HG03565 (cell line): Measurements from ENCODE around the gene RNF220.

Experiments
- ATAC-seq: cut with Tn5 transposase; IDR thresholded peaks from one replicate; pipeline ENCODE4 v1.9.1; 2021; ENCODE audit warnings: mild to moderate bottlenecking, moderate library complexity; ENCODE audit not compliant: unreplicated experiment

Gene RNF220

GRCh38 chr1:44631333-44631646, 226.2 kb downstream of the RNF220 start:
- no peak for ATAC-seq

GRCh38 chr1:44631647-44632539, 226.8 kb downstream of the RNF220 start:
- no peak for ATAC-seq

GRCh38 chr1:44632598-44632997, 227.5 kb downstream of the RNF220 start:
- ATAC-seq, result no peak

GRCh38 chr1:44634606-44635189, 229.6 kb downstream of the RNF220 start:
- no peak for ATAC-seq

GRCh38 chr1:44635439-44635838, 230.4 kb downstream of the RNF220 start:
- no peak for ATAC-seq

GRCh38 chr1:44636083-44636687, 231.1 kb downstream of the RNF220 start:
- no peak for ATAC-seq

- ATAC-seq, result no peak
Observed at GRCh38 chr1:44636688-44637598, 231.9 kb downstream of the RNF220 start.

- no peak for ATAC-seq
Observed at GRCh38 chr1:44637702-44638411, 232.8 kb downstream of the RNF220 start.

- ATAC-seq, result no peak
Observed at GRCh38 chr1:44640200-44640853, 235.3 kb downstream of the RNF220 start.

- ATAC-seq, result no peak
Observed at GRCh38 chr1:44641126-44642102, 236.4 kb downstream of the RNF220 start.

- ATAC-seq, result no peak
Observed at GRCh38 chr1:44642255-44642654, 237.2 kb downstream of the RNF220 start.

GRCh38 chr1:44642925-44643324, 237.9 kb downstream of the RNF220 start:
- no peak for ATAC-seq

GRCh38 chr1:44643721-44644334, 238.8 kb downstream of the RNF220 start:
- no peak for ATAC-seq

GRCh38 chr1:44644806-44645205, 239.8 kb downstream of the RNF220 start:
- ATAC-seq, result no peak

- ATAC-seq, result no peak
Observed at GRCh38 chr1:44645476-44646244, 240.6 kb downstream of the RNF220 start.

GRCh38 chr1:44646261-44647110, 241.4 kb downstream of the RNF220 start:
- ATAC-seq, result no peak

- ATAC-seq, result no peak
Observed at GRCh38 chr1:44647896-44648295, 242.8 kb downstream of the RNF220 start.
